HEK293 (cell line): Measurements from ENCODE around the gene INSL3.

Experiments
- CTCF ChIP-seq: fragments of 450-650 bp; formaldehyde crosslinking; IDR thresholded peaks from 2 replicates; pipeline ENCODE4 v1.5.1; 2016; ENCODE audit warnings: missing biosample characterization, missing genetic modification characterization
- REST ChIP-seq: fragments of 450-650 bp; formaldehyde crosslinking; IDR thresholded peaks from 2 replicates; pipeline ENCODE4 v1.5.1; 2016; ENCODE audit warnings: missing biosample characterization, missing genetic modification characterization
- YY1 ChIP-seq: fragments of 450-650 bp; formaldehyde crosslinking; IDR thresholded peaks from 2 replicates; pipeline ENCODE4 v1.5.1; 2018; ENCODE audit warnings: missing biosample characterization, missing genetic modification characterization

GRCh38 chr19:17821190-17821589 is at the start of gene INSL3:
- no peak for TF ChIP-seq CTCF (tag by site-specific recombination)
- TF ChIP-seq REST = no peak
- TF ChIP-seq YY1 = no peak
